GM12878 (cell line): ENCODE results near the gene STK39. TPM values are rescaled to one million over a fixed set of nuclear protein-coding genes. Genes with fewer than 3 reads are reported as not detected.

Source experiments
- ATAC-seq: fragments of 200-7000 bp; cut with Tn5 transposase; 3 replicates; pipeline ENCODE4 v1.9.1; 2020; ENCODE audit warnings: mild to moderate bottlenecking, moderate library complexity
- BruUV-seq: library from RNA; stranded (reverse); fragments of 400-500 nt; replicated peaks from 2 replicates; lab custom pipeline; 2021; lab: Mats Ljungman, UMichigan
- CTCF ChIA-PET: fragments of 300-600 bp; sonication (Branson Sonifier 250); formaldehyde crosslinking; extraction: SDS; loops from one replicate; lab custom pipeline; 2021; ENCODE audit warnings: inconsistent platforms; lab: Yijun Ruan, JAX
- POLR2A ChIA-PET: fragments of 350-600 bp; formaldehyde crosslinking; extraction: SDS; loops from one replicate; lab custom pipeline; 2021; ENCODE audit warnings: inconsistent platforms; lab: Charles Lee
- RAD21 ChIA-PET: fragments of 300-600 bp; sonication (Branson Sonifier 250); formaldehyde crosslinking; loops from one replicate; lab custom pipeline; 2023; ENCODE audit warnings: antibody characterized with exemption; ENCODE audit not compliant: unreplicated experiment; lab: Charles Lee
- SMC1A ChIA-PET: fragments of 300-600 bp; sonication (Branson Sonifier 250); formaldehyde crosslinking; loops from one replicate; lab custom pipeline; 2023; ENCODE audit not compliant: unreplicated experiment, uncharacterized antibody; lab: Charles Lee
- DNase-seq: peaks from one replicate; pipeline ENCODE4 v3.0.0-alpha.2; 2011; ENCODE audit warnings: low read depth, low spot score
- FAIRE-seq: peaks from 3 replicates; lab custom pipeline; 2011; peaks lifted over from hg19 to GRCh38; lab: Jason Lieb, UNC
- H2AFZ ChIP-seq: 2 replicates; pipeline ENCODE4 v1.6.0; 2011; ENCODE audit warnings: low read depth, low read length, control low read depth; ENCODE audit not compliant: control insufficient read depth
- H3K27ac ChIP-seq: 2 replicates; pipeline ENCODE4 v1.5.1; 2011; ENCODE audit warnings: control low read depth; ENCODE audit not compliant: control insufficient read depth, insufficient read depth
- H3K27me3 ChIP-seq, 2 experiments: replicated peaks in 1 of 2; 2 replicates each; pipeline versions ENCODE4 v1.6.0 to v1.6.1; 2011; ENCODE audit warnings: low read length in 1 of 2; ENCODE audit not compliant: control insufficient read depth in 2 of 2, insufficient read depth in 2 of 2
- H3K36me3 ChIP-seq, 2 experiments: 2 replicates each; pipeline ENCODE4 v1.5.1; 2011; ENCODE audit warnings: low read length in 1 of 2; ENCODE audit not compliant: control insufficient read depth in 2 of 2, insufficient read depth in 2 of 2
- H3K4me1 ChIP-seq: 2 replicates; pipeline ENCODE4 v1.6.1; 2011; ENCODE audit warnings: mild to moderate bottlenecking, low read length, moderate library complexity, mixed read lengths; ENCODE audit not compliant: control insufficient read depth, insufficient read depth
- H3K4me2 ChIP-seq: 2 replicates; pipeline ENCODE4 v1.6.0; 2011; ENCODE audit warnings: control low read depth; ENCODE audit not compliant: control insufficient read depth, insufficient read depth
- H3K4me3 ChIP-seq: fragments of 200-600 bp; sonication (generic); 2 replicates; pipeline ENCODE4 v1.5.1; 2016
- H3K79me2 ChIP-seq: 2 replicates; pipeline ENCODE4 v1.6.0; 2011; ENCODE audit warnings: low read length; ENCODE audit not compliant: control insufficient read depth, insufficient read depth
- H3K9ac ChIP-seq: 2 replicates; pipeline ENCODE4 v1.8.0; 2011; ENCODE audit warnings: low read length, control low read depth, mixed read lengths; ENCODE audit not compliant: control insufficient read depth, insufficient read depth
- H3K9me3 ChIP-seq: replicated peaks from 3 replicates; pipeline ENCODE4 v1.5.1; 2011; ENCODE audit warnings: mild to moderate bottlenecking, low read length; ENCODE audit not compliant: control insufficient read depth, insufficient read depth
- H4K20me1 ChIP-seq: 2 replicates; pipeline ENCODE4 v1.6.0; 2011; ENCODE audit not compliant: control insufficient read depth, insufficient read depth
- CREM ChIP-seq: IDR thresholded peaks from 2 replicates; pipeline ENCODE4 v1.6.1; 2014; ENCODE audit warnings: antibody characterized with exemption, low read depth
- IKZF2 ChIP-seq, 2 experiments: fragments of 450-650 bp; IDR thresholded peaks; 2 replicates each; pipeline ENCODE4 v1.6.1; 2017; ENCODE audit warnings: mild to moderate bottlenecking in 2 of 2, moderate library complexity in 2 of 2
- IRF4 ChIP-seq: IDR thresholded peaks from 2 replicates; pipeline ENCODE4 v1.6.1; 2011; ENCODE audit warnings: low read depth, low read length
- MYC ChIP-seq: IDR thresholded peaks from 2 replicates; pipeline ENCODE4 v1.6.1; 2011; ENCODE audit warnings: mild to moderate bottlenecking, low read length, moderate library complexity, inconsistent platforms; ENCODE audit not compliant: insufficient read depth, insufficient replicate concordance, insufficient read length, severe bottlenecking
- PML ChIP-seq: IDR thresholded peaks from 2 replicates; pipeline ENCODE4 v1.6.1; 2012; ENCODE audit warnings: low read length, inconsistent platforms
- SMAD1 ChIP-seq: fragments of 450-650 bp; IDR thresholded peaks from 2 replicates; pipeline ENCODE4 v1.6.1; 2018; ENCODE audit warnings: mild to moderate bottlenecking, low read depth; ENCODE audit not compliant: partially characterized antibody
- SP1 ChIP-seq: IDR thresholded peaks from one replicate; pipeline ENCODE4 v1.6.1; 2011; ENCODE audit warnings: low read depth, low read length
- ZSCAN29 ChIP-seq: fragments of 450-650 bp; IDR thresholded peaks from 2 replicates; pipeline ENCODE4 v1.6.1; 2017; ENCODE audit warnings: mild to moderate bottlenecking, moderate library complexity
- WGBS: methylation state at CpG from one replicate; pipeline ENCODE4 v1.1.6; 2016; ENCODE audit warnings: low lambda C conversion rate; ENCODE audit not compliant: insufficient replicate concordance, insufficient coverage; ENCODE audit errors: missing lambda C conversion rate; 5-methylcytosine and 5-hydroxymethylcytosine counted together
- in situ Hi-C: fragments of 300-500 bp; cut with MboI; formaldehyde crosslinking; loops from 9 replicates; pipeline ENCODE4 v1.14.3; 2018; ENCODE audit warnings: mixed read lengths
- intact Hi-C: fragments of 100-400 bp; cut with micrococcal nuclease; formaldehyde crosslinking; loops from one replicate; pipeline ENCODE4 v1.14.2; 2022; ENCODE audit not compliant: unreplicated experiment
- polyA plus RNA-seq, 11 experiments: library from polyadenylated mRNA; depleted of rRNA in 4 of 11; unstranded in 6 of 11; stranded (reverse) in 5 of 11; fragments of >200 nt; fragmentation: Nextera tagmentation in 4 of 11; fragmentation: Illumina TruSeq in 1 of 11; extraction: Ambion mirVana in 4 of 11; extraction: Trizol in 1 of 11; gene quantifications; 1 replicate in 1 of 11; 2 replicates in 10 of 11; pipeline versions ENCODE4 v1.2.1 to v1.2.3, GENCODE V29; 2011 to 2016; ENCODE audit warnings: inconsistent platforms in 2 of 11, missing spikeins in 2 of 11, low read depth in 1 of 11
- total RNA-seq, 4 experiments: library from RNA; depleted of rRNA in 3 of 4; stranded (reverse); fragments of >200 nt in 3 of 4; fragmentation: Illumina TruSeq in 1 of 4; extraction: Trizol in 1 of 4; gene quantifications; 2 replicates each; pipeline versions ENCODE4 v1.2.1 to v1.2.3, GENCODE V29; 2013 to 2021
- TF ChIP-seq, protein P1 (sequence below): fragments of 450-650 bp; IDR thresholded peaks from 2 replicates; pipeline ENCODE4 v1.6.1; 2016; ENCODE audit warnings: mild to moderate bottlenecking
- TF ChIP-seq, protein P2 (sequence below): IDR thresholded peaks from 2 replicates; pipeline ENCODE4 v1.6.1; 2012; ENCODE audit warnings: low read depth, low read length, improper control_type of control experiment
- TF ChIP-seq, protein P3 (sequence below): fragments of 450-650 bp; IDR thresholded peaks from 2 replicates; pipeline ENCODE4 v1.6.1; 2017; ENCODE audit warnings: borderline replicate concordance
- TF ChIP-seq, protein P4 (sequence below): fragments of 450-650 bp; conservative IDR thresholded peaks from 2 replicates; pipeline ENCODE4 v1.6.1; 2017; ENCODE audit warnings: mild to moderate bottlenecking, moderate library complexity
- TF ChIP-seq, protein P5 (sequence below): fragments of 450-650 bp; IDR thresholded peaks from 2 replicates; pipeline ENCODE4 v1.6.1; 2017; ENCODE audit warnings: low read depth, mild to moderate bottlenecking, moderate library complexity
- TF ChIP-seq, protein P6 (sequence below): IDR thresholded peaks from 2 replicates; pipeline ENCODE4 v1.6.1; 2012; ENCODE audit warnings: low read depth, low read length, improper control_type of control experiment

Gene STK39
- total and polyA plus RNA-seq, 10 of the 15 experiments (the other 5 are each of a cell fraction or from before 2014, with no cell fraction given), result 0.03 to 0.21 (median 0.07) TPM; not detected in 5

DNA sequence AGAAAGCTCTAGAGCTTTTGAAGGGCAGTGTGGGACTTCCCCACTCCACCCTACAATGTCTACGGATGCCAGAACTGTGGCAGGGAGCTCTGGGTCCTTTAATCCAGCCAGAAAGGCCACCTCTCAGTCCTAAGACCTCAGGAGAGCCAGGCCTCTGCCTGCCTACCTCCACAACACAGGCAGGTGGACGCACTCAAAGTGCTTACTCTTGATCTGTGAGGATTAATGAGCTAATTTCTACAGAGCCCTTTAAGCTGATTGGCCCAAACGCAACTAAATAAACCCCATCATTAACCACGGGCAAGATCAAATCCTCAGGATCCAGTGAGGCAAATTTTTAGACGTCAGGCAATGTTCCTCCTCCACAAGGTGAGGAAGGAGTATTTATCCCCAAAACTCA is 8.1 kb downstream of the STK39 start (continued):
- no peak for TF ChIP-seq MYC
- TF ChIP-seq, protein P1, sequence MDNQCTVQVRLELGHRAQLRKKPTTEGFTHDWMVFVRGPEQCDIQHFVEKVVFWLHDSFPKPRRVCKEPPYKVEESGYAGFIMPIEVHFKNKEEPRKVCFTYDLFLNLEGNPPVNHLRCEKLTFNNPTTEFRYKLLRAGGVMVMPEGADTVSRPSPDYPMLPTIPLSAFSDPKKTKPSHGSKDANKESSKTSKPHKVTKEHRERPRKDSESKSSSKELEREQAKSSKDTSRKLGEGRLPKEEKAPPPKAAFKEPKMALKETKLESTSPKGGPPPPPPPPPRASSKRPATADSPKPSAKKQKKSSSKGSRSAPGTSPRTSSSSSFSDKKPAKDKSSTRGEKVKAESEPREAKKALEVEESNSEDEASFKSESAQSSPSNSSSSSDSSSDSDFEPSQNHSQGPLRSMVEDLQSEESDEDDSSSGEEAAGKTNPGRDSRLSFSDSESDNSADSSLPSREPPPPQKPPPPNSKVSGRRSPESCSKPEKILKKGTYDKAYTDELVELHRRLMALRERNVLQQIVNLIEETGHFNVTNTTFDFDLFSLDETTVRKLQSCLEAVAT, result no peak
- TF ChIP-seq, protein P2, sequence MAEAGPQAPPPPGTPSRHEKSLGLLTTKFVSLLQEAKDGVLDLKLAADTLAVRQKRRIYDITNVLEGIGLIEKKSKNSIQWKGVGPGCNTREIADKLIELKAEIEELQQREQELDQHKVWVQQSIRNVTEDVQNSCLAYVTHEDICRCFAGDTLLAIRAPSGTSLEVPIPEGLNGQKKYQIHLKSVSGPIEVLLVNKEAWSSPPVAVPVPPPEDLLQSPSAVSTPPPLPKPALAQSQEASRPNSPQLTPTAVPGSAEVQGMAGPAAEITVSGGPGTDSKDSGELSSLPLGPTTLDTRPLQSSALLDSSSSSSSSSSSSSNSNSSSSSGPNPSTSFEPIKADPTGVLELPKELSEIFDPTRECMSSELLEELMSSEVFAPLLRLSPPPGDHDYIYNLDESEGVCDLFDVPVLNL, result no peak
- TF ChIP-seq CREM, result no peak

DNA sequence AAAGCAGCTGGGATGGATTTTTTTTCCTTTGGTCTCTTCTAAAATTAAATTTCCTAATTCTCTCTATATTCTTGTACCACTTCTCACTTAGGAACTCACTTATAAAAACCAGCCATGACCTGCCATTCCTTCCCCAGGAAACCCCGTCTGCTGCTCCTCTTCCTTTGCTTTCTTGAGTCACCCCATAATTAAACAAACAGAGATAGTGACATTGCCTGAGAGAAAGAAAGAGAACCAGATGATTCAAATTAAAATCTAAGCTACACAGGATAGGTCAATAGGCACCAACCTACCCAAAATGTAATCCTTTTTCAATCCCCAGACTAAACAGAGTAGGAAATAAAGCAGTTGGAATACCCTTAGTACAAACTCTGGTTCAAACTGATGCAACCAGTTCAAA is 9.7 kb downstream of the STK39 start:
- FAIRE-seq (no peak), DNase-seq (no peak)
- Histone ChIP-seq H3K9ac (no peak overlapping the region), H3K4me2 (no peak overlapping the region), H3K27ac (no peak overlapping the region), H4K20me1 (no peaks in the 10 kb centered on the region), H3K4me1 (no peaks in the 10 kb centered on the region), H3K4me3 (no peak overlapping the region)
- CTCF ChIA-PET, result no interaction called here
- POLR2A ChIA-PET, result no interaction called here
- SMC1A ChIA-PET, result no interaction called here
- no TSS peak for BruUV-seq
- intact Hi-C loops (no loop called here), in situ Hi-C loops (no loop called here)
- WGBS, result 6% methylated on average over 1 of the region's 1 CpG
- TF ChIP-seq, protein P3, sequence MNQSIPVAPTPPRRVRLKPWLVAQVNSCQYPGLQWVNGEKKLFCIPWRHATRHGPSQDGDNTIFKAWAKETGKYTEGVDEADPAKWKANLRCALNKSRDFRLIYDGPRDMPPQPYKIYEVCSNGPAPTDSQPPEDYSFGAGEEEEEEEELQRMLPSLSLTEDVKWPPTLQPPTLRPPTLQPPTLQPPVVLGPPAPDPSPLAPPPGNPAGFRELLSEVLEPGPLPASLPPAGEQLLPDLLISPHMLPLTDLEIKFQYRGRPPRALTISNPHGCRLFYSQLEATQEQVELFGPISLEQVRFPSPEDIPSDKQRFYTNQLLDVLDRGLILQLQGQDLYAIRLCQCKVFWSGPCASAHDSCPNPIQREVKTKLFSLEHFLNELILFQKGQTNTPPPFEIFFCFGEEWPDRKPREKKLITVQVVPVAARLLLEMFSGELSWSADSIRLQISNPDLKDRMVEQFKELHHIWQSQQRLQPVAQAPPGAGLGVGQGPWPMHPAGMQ, result no peak
- no peak for TF ChIP-seq SMAD1
- TF ChIP-seq, protein P4, sequence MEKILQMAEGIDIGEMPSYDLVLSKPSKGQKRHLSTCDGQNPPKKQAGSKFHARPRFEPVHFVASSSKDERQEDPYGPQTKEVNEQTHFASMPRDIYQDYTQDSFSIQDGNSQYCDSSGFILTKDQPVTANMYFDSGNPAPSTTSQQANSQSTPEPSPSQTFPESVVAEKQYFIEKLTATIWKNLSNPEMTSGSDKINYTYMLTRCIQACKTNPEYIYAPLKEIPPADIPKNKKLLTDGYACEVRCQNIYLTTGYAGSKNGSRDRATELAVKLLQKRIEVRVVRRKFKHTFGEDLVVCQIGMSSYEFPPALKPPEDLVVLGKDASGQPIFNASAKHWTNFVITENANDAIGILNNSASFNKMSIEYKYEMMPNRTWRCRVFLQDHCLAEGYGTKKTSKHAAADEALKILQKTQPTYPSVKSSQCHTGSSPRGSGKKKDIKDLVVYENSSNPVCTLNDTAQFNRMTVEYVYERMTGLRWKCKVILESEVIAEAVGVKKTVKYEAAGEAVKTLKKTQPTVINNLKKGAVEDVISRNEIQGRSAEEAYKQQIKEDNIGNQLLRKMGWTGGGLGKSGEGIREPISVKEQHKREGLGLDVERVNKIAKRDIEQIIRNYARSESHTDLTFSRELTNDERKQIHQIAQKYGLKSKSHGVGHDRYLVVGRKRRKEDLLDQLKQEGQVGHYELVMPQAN, result no peak
- TF ChIP-seq IRF4, result no peak
- TF ChIP-seq, protein P5, sequence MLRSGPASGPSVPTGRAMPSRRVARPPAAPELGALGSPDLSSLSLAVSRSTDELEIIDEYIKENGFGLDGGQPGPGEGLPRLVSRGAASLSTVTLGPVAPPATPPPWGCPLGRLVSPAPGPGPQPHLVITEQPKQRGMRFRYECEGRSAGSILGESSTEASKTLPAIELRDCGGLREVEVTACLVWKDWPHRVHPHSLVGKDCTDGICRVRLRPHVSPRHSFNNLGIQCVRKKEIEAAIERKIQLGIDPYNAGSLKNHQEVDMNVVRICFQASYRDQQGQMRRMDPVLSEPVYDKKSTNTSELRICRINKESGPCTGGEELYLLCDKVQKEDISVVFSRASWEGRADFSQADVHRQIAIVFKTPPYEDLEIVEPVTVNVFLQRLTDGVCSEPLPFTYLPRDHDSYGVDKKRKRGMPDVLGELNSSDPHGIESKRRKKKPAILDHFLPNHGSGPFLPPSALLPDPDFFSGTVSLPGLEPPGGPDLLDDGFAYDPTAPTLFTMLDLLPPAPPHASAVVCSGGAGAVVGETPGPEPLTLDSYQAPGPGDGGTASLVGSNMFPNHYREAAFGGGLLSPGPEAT, result no peak
- TF ChIP-seq ZSCAN29, result no peak
- TF ChIP-seq, protein P6, sequence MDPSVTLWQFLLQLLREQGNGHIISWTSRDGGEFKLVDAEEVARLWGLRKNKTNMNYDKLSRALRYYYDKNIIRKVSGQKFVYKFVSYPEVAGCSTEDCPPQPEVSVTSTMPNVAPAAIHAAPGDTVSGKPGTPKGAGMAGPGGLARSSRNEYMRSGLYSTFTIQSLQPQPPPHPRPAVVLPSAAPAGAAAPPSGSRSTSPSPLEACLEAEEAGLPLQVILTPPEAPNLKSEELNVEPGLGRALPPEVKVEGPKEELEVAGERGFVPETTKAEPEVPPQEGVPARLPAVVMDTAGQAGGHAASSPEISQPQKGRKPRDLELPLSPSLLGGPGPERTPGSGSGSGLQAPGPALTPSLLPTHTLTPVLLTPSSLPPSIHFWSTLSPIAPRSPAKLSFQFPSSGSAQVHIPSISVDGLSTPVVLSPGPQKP, result no peak
- TF ChIP-seq IKZF2 (IDR thresholded peaks at IDR 0.05), result no peak
- no peak for TF ChIP-seq SP1
- no peak for TF ChIP-seq PML
- TF ChIP-seq, all 136 proteins: peak for 0
- no peaks in the 10 kb centered on the region for H3K9me3 ChIP-seq
- no peaks in the 10 kb centered on the region for H3K79me2 ChIP-seq
- no peak overlapping the region for H2AFZ ChIP-seq
- H3K36me3 ChIP-seq, result no peaks in the 10 kb centered on the region
- RAD21 ChIA-PET, result no interaction called here
- ATAC-seq, result no peak
- no peaks in the 10 kb centered on the region for H3K27me3 ChIP-seq
